ENCODE data around the gene PLXNA4.

- no peak for TF ChIP-seq CTCF (IDR thresholded peaks at IDR 0.05; ENCODE audit: low read depth, low read length)
- TF ChIP-seq EZH2phosphoT487 (IDR thresholded peaks at IDR 0.05; ENCODE audit: low read depth), result no peak
Measured at GRCh38 chr7:132280335-132280734, 295.9 kb downstream of the PLXNA4 start.
